ENCODE data around the gene UTP25.

The UTP25 gene

GRCh38 chr1:209889077-209889418 is 61.3 kb downstream of the UTP25 start:
- no peak for TF ChIP-seq EZH2phosphoT487 (IDR thresholded peaks at IDR 0.05; ENCODE audit: low read depth)
- TF ChIP-seq, protein P1, sequence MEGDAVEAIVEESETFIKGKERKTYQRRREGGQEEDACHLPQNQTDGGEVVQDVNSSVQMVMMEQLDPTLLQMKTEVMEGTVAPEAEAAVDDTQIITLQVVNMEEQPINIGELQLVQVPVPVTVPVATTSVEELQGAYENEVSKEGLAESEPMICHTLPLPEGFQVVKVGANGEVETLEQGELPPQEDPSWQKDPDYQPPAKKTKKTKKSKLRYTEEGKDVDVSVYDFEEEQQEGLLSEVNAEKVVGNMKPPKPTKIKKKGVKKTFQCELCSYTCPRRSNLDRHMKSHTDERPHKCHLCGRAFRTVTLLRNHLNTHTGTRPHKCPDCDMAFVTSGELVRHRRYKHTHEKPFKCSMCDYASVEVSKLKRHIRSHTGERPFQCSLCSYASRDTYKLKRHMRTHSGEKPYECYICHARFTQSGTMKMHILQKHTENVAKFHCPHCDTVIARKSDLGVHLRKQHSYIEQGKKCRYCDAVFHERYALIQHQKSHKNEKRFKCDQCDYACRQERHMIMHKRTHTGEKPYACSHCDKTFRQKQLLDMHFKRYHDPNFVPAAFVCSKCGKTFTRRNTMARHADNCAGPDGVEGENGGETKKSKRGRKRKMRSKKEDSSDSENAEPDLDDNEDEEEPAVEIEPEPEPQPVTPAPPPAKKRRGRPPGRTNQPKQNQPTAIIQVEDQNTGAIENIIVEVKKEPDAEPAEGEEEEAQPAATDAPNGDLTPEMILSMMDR (IDR thresholded peaks at IDR 0.05; ENCODE audit: low read depth, low read length): no peak
- Histone ChIP-seq H3K9me3 (ENCODE audit: insufficient read depth, low read length) (no peaks in the 10 kb centered on the region), H3K36me3 (replicated peaks; ENCODE audit: low read depth, low read length) (no peaks in the 10 kb centered on the region), H3K4me2 (ENCODE audit: low read length) (no peak overlapping the region), H3K27me3 (ENCODE audit: low read depth, low read length) (peaks cover 11% of the 10 kb centered on the region; the same call in 1 of the 2 replicates), H3K27ac (ENCODE audit: low read length) (no peak overlapping the region), H3K9ac (ENCODE audit: low read length) (no peak overlapping the region), H4K20me1 (ENCODE audit: insufficient read depth, low read length) (no peaks in the 10 kb centered on the region), H3K4me3 (ENCODE audit: low read length) (no peak overlapping the region), H3K79me2 (ENCODE audit: low read length) (no peaks in the 10 kb centered on the region), H2AFZ (ENCODE audit: low read depth, low read length) (no peak overlapping the region), H3K4me1 (ENCODE audit: low read length) (no peaks in the 10 kb centered on the region)

- Histone ChIP-seq H3K4me2 (ENCODE audit: low read length) (no peak overlapping the region), H3K4me3 (ENCODE audit: low read length) (no peak overlapping the region), H3K4me1 (ENCODE audit: low read length) (no peaks in the 10 kb centered on the region), H3K79me2 (ENCODE audit: low read length) (no peaks in the 10 kb centered on the region), H3K27me3 (ENCODE audit: low read depth, low read length) (peaks cover 12% of the 10 kb centered on the region), H4K20me1 (ENCODE audit: insufficient read depth, low read length) (no peaks in the 10 kb centered on the region), H3K9ac (ENCODE audit: low read length) (no peak overlapping the region), H2AFZ (ENCODE audit: low read depth, low read length) (no peak overlapping the region), H3K36me3 (replicated peaks; ENCODE audit: low read depth, low read length) (no peaks in the 10 kb centered on the region), H3K9me3 (ENCODE audit: insufficient read depth, low read length) (no peaks in the 10 kb centered on the region), H3K27ac (ENCODE audit: low read length) (no peak overlapping the region)
- TF ChIP-seq, protein P1 (IDR thresholded peaks at IDR 0.05; ENCODE audit: low read depth, low read length): no peak
- TF ChIP-seq EZH2phosphoT487 (IDR thresholded peaks at IDR 0.05; ENCODE audit: low read depth): no peak
Measured at GRCh38 chr1:209890641-209891330, 63.0 kb downstream of the UTP25 start.

DNA sequence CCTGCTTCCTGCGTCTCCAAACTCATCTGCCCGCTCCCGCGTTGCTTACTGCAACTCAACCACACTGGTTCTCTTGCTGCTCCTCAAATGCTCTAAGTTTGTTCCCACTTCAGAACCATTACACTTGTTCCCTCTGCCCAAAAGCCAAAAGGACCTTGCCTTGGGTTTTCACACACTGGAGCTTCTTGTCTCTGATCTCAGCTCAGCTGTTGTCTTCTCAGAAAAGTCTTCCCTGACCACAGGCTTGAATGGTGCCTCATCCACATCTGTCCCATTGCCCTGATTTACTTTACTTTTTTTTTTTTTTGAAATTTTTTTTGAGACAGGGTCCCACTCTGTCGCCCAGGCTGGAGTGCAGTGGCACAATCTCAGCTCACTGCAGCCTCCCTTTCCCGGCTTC is 66.0 kb downstream of the UTP25 start:
- Histone ChIP-seq H3K27me3 (ENCODE audit: low read depth, low read length) (peaks cover 23% of the 10 kb centered on the region), H4K20me1 (ENCODE audit: insufficient read depth, low read length) (no peaks in the 10 kb centered on the region)

DNA sequence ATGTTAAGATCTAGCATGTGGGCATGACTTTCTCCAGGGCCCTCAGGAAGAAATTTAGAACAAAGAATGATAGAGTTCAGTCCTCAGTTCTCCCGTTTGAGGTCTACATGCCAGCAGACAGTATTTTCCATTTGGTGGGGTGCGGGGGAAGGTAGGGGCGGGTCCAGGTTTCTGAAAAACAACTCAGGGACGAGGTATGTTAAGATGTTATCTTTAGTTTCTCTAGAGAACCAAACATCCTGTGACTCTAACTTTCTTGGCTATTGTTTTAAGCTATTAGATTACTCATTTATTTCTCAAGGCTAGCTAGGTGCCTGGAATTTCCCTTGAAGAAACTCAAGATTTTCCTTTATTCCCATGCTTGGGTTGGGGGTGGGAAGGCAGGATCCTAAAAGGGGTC is 67.9 kb downstream of the UTP25 start:
- TF ChIP-seq EZH2phosphoT487 (IDR thresholded peaks at IDR 0.05; ENCODE audit: low read depth): no peak
- TF ChIP-seq, protein P1 (IDR thresholded peaks at IDR 0.05; ENCODE audit: low read depth, low read length): no peak
- no peaks in the 10 kb centered on the region for H3K79me2 ChIP-seq (ENCODE audit: low read length)
- no peak overlapping the region for H2AFZ ChIP-seq (ENCODE audit: low read depth, low read length)
- no peaks in the 10 kb centered on the region for H4K20me1 ChIP-seq (ENCODE audit: insufficient read depth, low read length)
- no peaks in the 10 kb centered on the region for H3K36me3 ChIP-seq (replicated peaks; ENCODE audit: low read depth, low read length)
- no peaks in the 10 kb centered on the region for H3K9me3 ChIP-seq (ENCODE audit: insufficient read depth, low read length)
- no peak overlapping the region for H3K27ac ChIP-seq (ENCODE audit: low read length)
- H3K9ac ChIP-seq (ENCODE audit: low read length): no peak overlapping the region
- H3K27me3 ChIP-seq (ENCODE audit: low read depth, low read length): peaks cover 23% of the 10 kb centered on the region
- no peaks in the 10 kb centered on the region for H3K4me1 ChIP-seq (ENCODE audit: low read length)
- no peak overlapping the region for H3K4me2 ChIP-seq (ENCODE audit: low read length)
- H3K4me3 ChIP-seq (ENCODE audit: low read length): no peak overlapping the region

More for the DNA sequence above, 66.0 kb downstream of the UTP25 start:
- Histone ChIP-seq H3K36me3 (replicated peaks; ENCODE audit: low read depth, low read length) (no peaks in the 10 kb centered on the region), H3K9me3 (ENCODE audit: insufficient read depth, low read length) (no peaks in the 10 kb centered on the region), H3K4me3 (ENCODE audit: low read length) (no peak overlapping the region), H3K9ac (ENCODE audit: low read length) (no peak overlapping the region), H2AFZ (ENCODE audit: low read depth, low read length) (no peak overlapping the region), H3K79me2 (ENCODE audit: low read length) (no peaks in the 10 kb centered on the region), H3K4me2 (ENCODE audit: low read length) (no peak overlapping the region), H3K27ac (ENCODE audit: low read length) (no peak overlapping the region), H3K4me1 (ENCODE audit: low read length) (no peaks in the 10 kb centered on the region)
- TF ChIP-seq, protein P1 (IDR thresholded peaks at IDR 0.05; ENCODE audit: low read depth, low read length): no peak
- no peak for TF ChIP-seq EZH2phosphoT487 (IDR thresholded peaks at IDR 0.05; ENCODE audit: low read depth)
